ENCODE measurements around the gene RPS16. TPM values are rescaled to one million over a fixed set of nuclear protein-coding genes. Genes with fewer than 3 reads are reported as not detected.

RPS16 gene
- total RNA-seq, 1 donor from 2014 or later = 1,721 TPM

DNA sequence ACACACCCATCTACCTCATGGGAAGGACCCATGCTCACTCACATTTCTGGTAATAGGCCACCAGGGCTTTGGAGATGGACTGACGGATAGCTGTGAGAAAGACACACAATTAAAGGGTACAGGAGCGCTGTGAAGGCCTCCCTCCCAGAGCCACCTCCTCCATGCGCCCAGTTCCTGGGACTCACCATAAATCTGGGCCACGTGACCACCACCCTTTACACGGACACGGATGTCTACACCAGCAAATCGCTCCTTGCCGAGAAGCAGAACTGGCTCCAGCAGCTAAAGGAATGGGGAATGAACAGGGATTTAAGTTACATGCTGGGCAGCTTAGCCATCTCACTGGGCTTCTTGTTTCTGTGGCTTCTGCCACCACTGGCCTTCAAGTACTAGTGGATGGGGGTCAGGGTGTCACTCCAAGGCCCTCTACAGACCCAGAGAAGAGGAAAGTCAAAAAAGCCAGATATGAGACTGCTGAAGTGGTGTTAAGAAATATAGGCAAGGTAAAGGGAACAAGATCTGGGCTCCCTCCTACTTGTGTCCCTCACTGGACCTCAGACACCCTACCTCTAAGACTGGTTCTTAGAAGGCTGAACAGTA, 2.2 kb downstream of the RPS16 start:
- peaks cover 4% of the 10 kb centered on the region for H3K36me3 ChIP-seq (ENCODE audit: control insufficient read depth, insufficient read depth, low read length)
- H3K27me3 ChIP-seq (ENCODE audit: control insufficient read depth, insufficient read depth, low read length) = no peaks in the 10 kb centered on the region
- TF ChIP-seq CTCF (IDR thresholded peaks at IDR 0.05; ENCODE audit: insufficient read depth, low read length, poor library complexity, severe bottlenecking) = no peak
- no peak for DNase-seq (ENCODE audit: low read depth)
- H3K4me3 ChIP-seq (ENCODE audit: low read depth, low read length) = no peak overlapping the region

- no peak overlapping the region for H3K4me3 ChIP-seq (ENCODE audit: low read depth, low read length)
- TF ChIP-seq CTCF (IDR thresholded peaks at IDR 0.05; ENCODE audit: insufficient read depth, low read length, poor library complexity, severe bottlenecking) = no peak
- no peak for DNase-seq (ENCODE audit: low read depth)
These were observed 3.1 kb downstream of the RPS16 start for GRCh38 chr19:39432677-39433025.

GRCh38 chr19:39430675-39431593, 4.8 kb downstream of the RPS16 start:
- Histone ChIP-seq H3K4me3 (ENCODE audit: low read depth, low read length) (no peak overlapping the region), H3K27me3 (ENCODE audit: control insufficient read depth, insufficient read depth, low read length) (no peaks in the 10 kb centered on the region), H3K36me3 (ENCODE audit: control insufficient read depth, insufficient read depth, low read length) (peaks cover 4% of the 10 kb centered on the region)
- peak; percentile 100 for DNase-seq (ENCODE audit: low read depth)
- no peak for TF ChIP-seq CTCF (IDR thresholded peaks at IDR 0.05; ENCODE audit: insufficient read depth, low read length, poor library complexity, severe bottlenecking)

More at GRCh38 chr19:39432677-39433025, 3.1 kb downstream of the RPS16 start:
- Histone ChIP-seq H3K36me3 (ENCODE audit: control insufficient read depth, insufficient read depth, low read length) (peaks cover 4% of the 10 kb centered on the region), H3K27me3 (ENCODE audit: control insufficient read depth, insufficient read depth, low read length) (no peaks in the 10 kb centered on the region)

DNA sequence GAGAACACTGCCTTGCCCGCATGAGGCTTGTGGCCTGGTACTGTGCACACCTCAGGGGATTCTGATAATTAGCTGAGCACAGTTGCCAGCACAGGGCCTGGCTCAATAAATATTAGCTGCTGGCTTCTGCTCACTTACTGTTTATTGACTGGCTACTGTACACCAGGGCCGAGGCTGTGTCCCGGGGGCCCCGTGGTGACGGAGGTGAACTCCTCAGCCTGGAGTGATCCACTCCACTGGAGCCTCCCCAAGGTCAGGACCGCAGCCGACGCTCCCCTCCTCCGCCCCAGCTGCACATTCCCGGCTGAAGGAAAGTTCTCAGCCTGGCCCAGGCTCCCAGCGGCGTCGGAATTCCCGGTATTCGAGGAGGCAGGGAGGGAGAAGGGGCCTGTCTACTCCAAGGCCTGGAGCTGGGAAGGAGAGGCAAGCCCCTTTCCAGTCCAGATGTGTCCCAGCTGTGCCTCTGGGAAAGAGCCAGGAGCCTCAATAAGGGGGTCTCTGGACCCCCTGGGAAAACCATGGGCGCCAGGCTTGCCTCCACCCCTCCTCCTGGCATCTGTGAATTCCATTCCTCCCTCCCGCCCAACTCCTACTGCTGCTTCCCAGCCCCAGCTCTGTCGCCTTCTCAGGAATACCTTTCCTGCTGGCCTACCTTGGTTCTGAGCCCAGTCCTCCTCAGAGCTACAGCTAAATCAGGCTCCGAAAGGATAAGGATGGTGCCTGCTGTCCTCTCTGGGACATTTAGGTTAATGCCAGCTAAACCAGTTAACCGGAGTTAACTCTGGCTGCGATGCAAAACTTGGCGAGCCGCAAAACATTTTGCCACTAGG, 7.3 kb downstream of the RPS16 start:
- Histone ChIP-seq H3K27me3 (ENCODE audit: control insufficient read depth, insufficient read depth, low read length) (no peaks in the 10 kb centered on the region), H3K4me3 (ENCODE audit: low read depth, low read length) (no peak overlapping the region), H3K36me3 (ENCODE audit: control insufficient read depth, insufficient read depth, low read length) (peaks cover 1% of the 10 kb centered on the region)
- TF ChIP-seq CTCF (IDR thresholded peaks at IDR 0.05; ENCODE audit: insufficient read depth, low read length, poor library complexity, severe bottlenecking) = no peak
- peak; percentile 74 for DNase-seq (ENCODE audit: low read depth)

DNA sequence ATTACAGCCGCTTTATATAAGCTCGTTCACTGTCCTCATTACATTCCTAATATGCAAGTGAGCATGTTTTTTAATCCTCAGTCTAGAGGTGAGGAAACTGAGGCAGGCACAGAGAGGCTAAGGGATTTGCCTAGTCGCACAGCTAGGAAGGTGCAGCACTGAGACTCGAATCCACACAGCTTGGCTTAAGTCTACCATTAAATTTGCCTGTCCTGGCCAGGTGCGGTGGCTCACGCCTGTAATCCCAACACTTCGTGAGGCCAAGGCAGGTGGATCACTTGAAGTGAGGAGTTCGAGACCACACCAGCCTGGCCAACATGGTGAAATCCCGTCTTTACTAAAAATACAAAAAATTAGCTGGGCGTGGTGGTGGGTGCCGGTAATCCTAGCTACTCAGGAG, 8.0 kb downstream of the RPS16 start:
- DNase-seq (ENCODE audit: low read depth) = no peak
- no peak for TF ChIP-seq CTCF (IDR thresholded peaks at IDR 0.05; ENCODE audit: insufficient read depth, low read length, poor library complexity, severe bottlenecking)
- no peaks in the 10 kb centered on the region for H3K27me3 ChIP-seq (ENCODE audit: control insufficient read depth, insufficient read depth, low read length)
- H3K4me3 ChIP-seq (ENCODE audit: low read depth, low read length) = no peak overlapping the region
- H3K36me3 ChIP-seq (ENCODE audit: control insufficient read depth, insufficient read depth, low read length) = peaks cover 3% of the 10 kb centered on the region

All from kidney epithelial cell (primary cell).